HG03378 (cell line): ENCODE results near the gene ATP2A3.

Source experiments
- ATAC-seq: cut with Tn5 transposase; IDR thresholded peaks from one replicate; pipeline ENCODE4 v1.9.1; 2021; ENCODE audit warnings: mild to moderate bottlenecking, moderate library complexity; ENCODE audit not compliant: unreplicated experiment

Gene ATP2A3

GRCh38 chr17:3893720-3894116 is 70.5 kb downstream of the ATP2A3 start:
- no peak for ATAC-seq

DNA sequence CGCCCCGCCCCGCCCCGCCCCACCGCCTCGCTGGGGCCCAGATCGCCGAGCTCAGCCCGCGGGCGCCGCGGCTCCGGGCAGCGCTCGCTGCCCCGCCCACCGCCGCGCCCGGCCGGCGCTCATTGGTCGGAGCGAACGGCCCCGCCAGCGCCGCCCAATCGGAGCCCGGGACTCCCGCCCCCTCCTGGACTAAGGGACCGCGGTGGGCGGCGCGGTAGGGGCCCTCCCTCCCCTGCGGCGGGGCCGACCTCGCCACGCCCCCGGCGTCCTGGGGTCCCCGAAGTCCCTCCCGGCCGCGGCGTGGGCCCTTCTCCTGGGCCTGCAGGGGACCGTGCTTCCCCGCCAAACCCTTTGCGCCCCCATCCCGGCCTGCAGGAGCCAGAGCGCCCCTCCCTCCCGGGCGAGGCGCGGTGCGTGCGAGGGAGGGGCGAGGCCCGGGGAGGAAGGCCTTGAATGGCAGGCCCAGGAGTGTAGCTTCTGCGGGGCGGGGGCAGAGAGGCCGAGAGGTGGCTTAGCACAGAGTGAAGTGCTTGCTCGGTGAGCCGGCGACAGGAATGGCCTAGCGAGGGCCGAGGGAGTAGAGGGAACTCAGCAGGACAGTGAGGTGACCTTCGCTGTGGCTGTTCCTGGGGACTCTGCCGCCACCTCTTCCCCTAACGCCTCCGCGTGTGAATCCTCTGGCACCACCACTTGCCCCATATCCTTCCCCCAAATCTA is 71.1 kb downstream of the ATP2A3 start, which contains the start of gene CAMKK1:
Gene CAMKK1, minus strand, starts transcription at position 51 of the 717 bp plus-strand sequence. CDS start 7,366 bp downstream, outside the sequence.
- ATAC-seq, result peak; percentile 42

DNA sequence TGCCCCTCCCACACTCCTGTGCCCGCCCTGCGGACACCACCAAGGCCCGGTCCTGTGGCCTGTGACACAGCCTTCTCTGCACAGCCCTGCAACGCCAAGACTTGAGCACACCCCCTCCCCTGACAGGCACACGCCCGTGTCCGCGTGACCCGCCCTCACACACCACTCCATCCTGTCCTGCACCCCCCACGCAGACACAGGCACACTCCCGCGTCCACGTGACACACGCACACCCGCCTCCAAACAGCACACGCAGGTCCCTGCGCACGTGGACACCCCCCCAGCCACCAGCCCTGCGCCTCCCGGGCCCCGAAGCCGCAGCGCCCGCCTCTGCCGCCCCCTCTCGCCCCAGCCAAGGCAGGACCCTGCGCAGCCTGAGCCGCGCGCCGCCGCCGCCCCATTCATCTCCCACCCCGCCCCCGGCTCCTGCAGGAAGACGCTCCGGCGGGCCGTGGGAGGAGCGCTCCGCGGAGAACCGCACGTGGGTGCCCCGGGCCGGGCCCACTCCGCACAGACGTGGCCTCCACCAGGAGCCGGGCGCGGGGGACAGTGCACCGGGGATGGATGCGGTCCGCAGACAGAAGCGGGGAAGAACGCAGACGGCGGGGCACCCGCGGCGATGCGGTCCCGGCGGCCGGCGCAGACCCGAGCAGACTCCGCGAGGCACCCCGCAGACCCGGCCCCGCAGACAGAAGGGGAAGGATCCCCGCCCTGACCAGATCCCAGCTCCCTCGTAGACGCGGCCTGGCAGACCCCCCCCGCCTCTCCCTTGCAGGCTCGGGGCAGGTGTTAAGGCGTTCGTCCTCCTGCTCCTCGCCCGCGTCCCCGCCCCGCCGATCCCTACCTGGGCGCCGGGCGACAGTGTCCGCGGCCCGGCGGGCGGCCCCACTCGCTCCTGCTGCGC is 71.9 kb downstream of the ATP2A3 start:
- peak; percentile 13 for ATAC-seq

DNA sequence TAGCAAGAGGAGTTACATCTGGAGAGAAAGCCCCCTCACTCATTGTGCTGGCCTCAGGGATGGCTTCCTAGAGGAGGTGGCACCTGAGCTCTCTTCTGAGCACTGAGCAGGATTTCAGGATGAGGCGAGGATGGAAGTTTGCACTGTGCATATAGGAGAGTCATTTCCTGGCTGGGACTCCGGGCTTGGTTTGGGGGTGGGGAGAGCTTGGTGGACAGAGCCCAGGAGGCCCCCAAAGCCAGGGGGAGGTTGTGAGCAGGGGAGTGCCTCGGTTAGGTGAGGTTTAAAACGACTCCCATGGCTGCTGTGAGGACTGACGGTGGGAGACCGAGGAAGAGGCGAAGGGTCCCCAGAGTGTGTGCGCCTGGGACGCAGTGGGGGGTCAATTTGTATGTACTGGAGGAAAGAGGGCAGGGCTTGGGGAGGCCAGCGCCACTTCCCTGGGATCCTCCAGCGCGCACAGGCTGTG is 72.6 kb downstream of the ATP2A3 start:
- no peak for ATAC-seq

GRCh38 chr17:3890878-3891219 is 73.4 kb downstream of the ATP2A3 start:
- no peak for ATAC-seq

- no peak for ATAC-seq
These were observed 74.0 kb downstream of the ATP2A3 start for GRCh38 chr17:3890082-3890877.

DNA sequence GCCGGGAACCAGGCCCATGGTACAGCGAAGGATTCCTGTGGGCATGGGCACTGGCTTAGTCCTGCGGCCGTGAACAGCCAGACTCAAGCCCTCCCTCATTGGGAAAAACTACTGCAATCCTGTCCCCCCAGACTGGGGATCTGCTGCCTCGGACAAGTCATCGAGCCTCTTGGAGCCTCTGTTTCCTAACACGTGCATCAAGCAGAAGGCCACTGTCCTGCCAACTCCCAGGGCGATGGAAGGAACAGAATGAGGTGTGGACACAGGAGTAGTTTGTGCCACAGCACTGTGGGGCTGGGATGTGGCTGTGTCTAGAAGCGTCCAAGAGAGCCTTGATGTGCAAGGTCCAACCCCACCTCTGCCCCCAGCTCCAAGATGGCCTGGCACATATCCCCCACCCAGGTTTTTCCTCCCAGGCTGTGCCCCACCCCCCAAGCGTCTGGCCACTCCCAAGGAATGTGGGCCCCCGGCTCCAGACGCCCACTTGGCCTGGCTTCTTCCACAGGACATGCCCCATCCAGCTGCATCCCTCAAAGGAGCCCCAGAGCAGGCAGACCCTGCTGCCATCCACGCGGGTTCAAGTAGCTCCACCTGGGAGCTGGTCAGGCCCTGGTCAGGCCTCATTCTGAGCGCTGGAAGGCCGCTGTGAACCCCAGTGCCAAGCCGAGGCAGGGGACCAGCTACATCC is 74.8 kb downstream of the ATP2A3 start:
- no peak for ATAC-seq

GRCh38 chr17:3888343-3889171 is 75.7 kb downstream of the ATP2A3 start:
- ATAC-seq, result no peak

GRCh38 chr17:3887804-3888203 is 76.4 kb downstream of the ATP2A3 start:
- ATAC-seq, result no peak

DNA sequence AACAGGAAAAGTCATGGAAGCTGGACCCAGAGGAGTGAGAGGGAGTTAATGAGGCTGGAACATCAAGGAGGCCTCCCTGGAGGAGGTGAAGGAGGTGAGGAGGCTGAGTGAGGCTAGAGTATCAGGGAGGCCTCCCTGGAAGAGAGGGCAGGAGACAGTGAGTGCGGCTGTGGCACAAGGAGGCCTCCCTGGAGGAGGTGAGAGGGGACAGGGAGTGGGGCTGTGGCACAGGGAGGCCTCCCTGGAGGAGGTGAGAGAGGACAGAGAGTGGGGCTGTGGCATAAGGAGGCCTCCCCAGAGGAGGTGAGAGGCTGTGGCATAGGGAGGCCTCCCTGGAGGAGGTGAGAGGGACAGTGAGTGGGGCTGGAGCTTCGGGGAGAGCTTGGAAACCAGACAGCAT is 76.8 kb downstream of the ATP2A3 start:
- no peak for ATAC-seq

GRCh38 chr17:3886776-3887175 is 77.5 kb downstream of the ATP2A3 start:
- no peak for ATAC-seq

GRCh38 chr17:3885970-3886369 is 78.3 kb downstream of the ATP2A3 start:
- no peak for ATAC-seq

- ATAC-seq, result no peak
These were observed 79.0 kb downstream of the ATP2A3 start for GRCh38 chr17:3885271-3885670.

- ATAC-seq, result no peak
These were observed 80.0 kb downstream of the ATP2A3 start for GRCh38 chr17:3884188-3884587.

GRCh38 chr17:3882276-3882675 is 82.0 kb downstream of the ATP2A3 start:
- no peak for ATAC-seq

DNA sequence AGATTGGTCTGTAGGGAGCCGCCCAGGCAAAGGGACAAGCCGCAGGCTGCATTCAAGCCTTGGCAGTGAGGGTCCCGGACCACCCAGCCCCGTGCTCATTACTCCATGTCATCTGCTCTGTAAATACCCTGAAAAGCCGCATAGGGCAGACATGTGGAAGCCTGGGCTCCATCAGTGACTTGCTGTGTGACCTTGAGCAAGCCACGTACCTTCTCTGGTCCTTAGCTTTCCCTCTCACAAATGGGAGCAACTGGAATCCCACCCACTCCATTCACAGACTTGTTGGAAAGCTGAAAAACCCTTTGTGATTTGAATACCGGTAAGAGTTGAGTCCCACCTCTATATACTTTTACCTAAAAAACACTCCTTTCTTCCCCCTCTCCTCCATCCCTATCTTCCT is 83.3 kb downstream of the ATP2A3 start:
- no peak for ATAC-seq

GRCh38 chr17:3879591-3880417 is 84.4 kb downstream of the ATP2A3 start:
- no peak for ATAC-seq

- no peak for ATAC-seq
These were observed 85.1 kb downstream of the ATP2A3 start for GRCh38 chr17:3879186-3879585.

- ATAC-seq, result no peak
These were observed 87.0 kb downstream of the ATP2A3 start for GRCh38 chr17:3877220-3877619.
